Hepatocyte (in vitro differentiated cells): ENCODE results near the gene TNS2. TPM values are rescaled to one million over a fixed set of nuclear protein-coding genes. Genes with fewer than 3 reads are reported as not detected.

Experiments used
- DNase-seq: peaks from one replicate; pipeline ENCODE4 v3.0.0-alpha.2; 2016; ENCODE audit warnings: low spot score
- H2AFZ ChIP-seq: fragments of 200-600 bp; sonication (generic); 2 replicates; pipeline ENCODE4 v1.6.0; 2016; ENCODE audit warnings: antibody characterized with exemption, mild to moderate bottlenecking
- H3K27ac ChIP-seq: fragments of 200-600 bp; sonication (generic); 2 replicates; pipeline ENCODE4 v1.5.1; 2016; ENCODE audit warnings: mild to moderate bottlenecking
- H3K27me3 ChIP-seq: fragments of 200-600 bp; sonication (generic); 2 replicates; pipeline ENCODE4 v1.6.1; 2016
- H3K36me3 ChIP-seq: fragments of 200-600 bp; sonication (generic); replicated peaks from 2 replicates; pipeline ENCODE4 v1.5.1; 2016; ENCODE audit warnings: low read depth; ENCODE audit not compliant: insufficient read depth
- H3K4me1 ChIP-seq: fragments of 200-600 bp; sonication (generic); 2 replicates; pipeline ENCODE4 v1.5.1; 2016; ENCODE audit warnings: mild to moderate bottlenecking, moderate library complexity; ENCODE audit not compliant: insufficient read depth
- H3K4me2 ChIP-seq: fragments of 200-600 bp; sonication (generic); 2 replicates; pipeline ENCODE4 v1.6.0; 2016
- H3K4me3 ChIP-seq: fragments of 200-600 bp; sonication (generic); 2 replicates; pipeline ENCODE4 v1.5.1; 2016; ENCODE audit warnings: mild to moderate bottlenecking
- H3K79me2 ChIP-seq: fragments of 200-600 bp; sonication (generic); 2 replicates; pipeline ENCODE4 v1.6.0; 2017; ENCODE audit warnings: mild to moderate bottlenecking
- H3K9me2 ChIP-seq: fragments of 200-600 bp; sonication (generic); replicated peaks from 2 replicates; pipeline ENCODE4 v1.6.0; 2017; ENCODE audit warnings: mild to moderate bottlenecking; ENCODE audit not compliant: insufficient read depth
- H3K9me3 ChIP-seq: fragments of 200-600 bp; sonication (generic); 2 replicates; pipeline ENCODE4 v1.5.1; 2016; ENCODE audit warnings: low read depth, mild to moderate bottlenecking
- H4K20me1 ChIP-seq: fragments of 200-600 bp; sonication (generic); 2 replicates; pipeline ENCODE4 v1.6.0; 2016; ENCODE audit warnings: mild to moderate bottlenecking; ENCODE audit not compliant: insufficient read depth, poor library complexity, severe bottlenecking
- EZH2 ChIP-seq: fragments of 200-600 bp; sonication (generic); IDR thresholded peaks from 2 replicates; pipeline ENCODE4 v1.6.1; 2016; ENCODE audit warnings: antibody characterized with exemption, mild to moderate bottlenecking, borderline replicate concordance
- EZH2phosphoT487 ChIP-seq: fragments of 200-600 bp; sonication (generic); IDR thresholded peaks from one replicate; pipeline ENCODE4 v1.6.1; 2018; ENCODE audit warnings: antibody characterized with exemption, mild to moderate bottlenecking, low read depth, moderate library complexity; ENCODE audit not compliant: unreplicated experiment, severe bottlenecking
- WGBS: methylation state at CpG from one replicate; pipeline ENCODE4 v1.1.6; 2016; ENCODE audit warnings: low lambda C conversion rate; ENCODE audit errors: missing lambda C conversion rate; 5-methylcytosine and 5-hydroxymethylcytosine counted together
- polyA plus RNA-seq: library from polyadenylated mRNA; unstranded; fragments of >200 nt; fragmentation: Nextera tagmentation; extraction: Ambion mirVana; gene quantifications from 2 replicates; pipeline ENCODE4 v1.2.1, GENCODE V29; 2016
- total RNA-seq: library from RNA; depleted of rRNA; stranded (reverse); fragments of >200 nt; gene quantifications from 2 replicates; pipeline ENCODE4 v1.2.3, GENCODE V29; 2014
- TF ChIP-seq, protein P1 (sequence below): fragments of 200-600 bp; sonication (generic); IDR thresholded peaks from 2 replicates; pipeline ENCODE4 v1.5.1; 2016; ENCODE audit warnings: antibody characterized with exemption, mild to moderate bottlenecking; ENCODE audit not compliant: poor library complexity

The TNS2 gene
- total and polyA plus RNA-seq, 2 experiments from 2014 or later = 15.9 to 32.2 TPM

DNA sequence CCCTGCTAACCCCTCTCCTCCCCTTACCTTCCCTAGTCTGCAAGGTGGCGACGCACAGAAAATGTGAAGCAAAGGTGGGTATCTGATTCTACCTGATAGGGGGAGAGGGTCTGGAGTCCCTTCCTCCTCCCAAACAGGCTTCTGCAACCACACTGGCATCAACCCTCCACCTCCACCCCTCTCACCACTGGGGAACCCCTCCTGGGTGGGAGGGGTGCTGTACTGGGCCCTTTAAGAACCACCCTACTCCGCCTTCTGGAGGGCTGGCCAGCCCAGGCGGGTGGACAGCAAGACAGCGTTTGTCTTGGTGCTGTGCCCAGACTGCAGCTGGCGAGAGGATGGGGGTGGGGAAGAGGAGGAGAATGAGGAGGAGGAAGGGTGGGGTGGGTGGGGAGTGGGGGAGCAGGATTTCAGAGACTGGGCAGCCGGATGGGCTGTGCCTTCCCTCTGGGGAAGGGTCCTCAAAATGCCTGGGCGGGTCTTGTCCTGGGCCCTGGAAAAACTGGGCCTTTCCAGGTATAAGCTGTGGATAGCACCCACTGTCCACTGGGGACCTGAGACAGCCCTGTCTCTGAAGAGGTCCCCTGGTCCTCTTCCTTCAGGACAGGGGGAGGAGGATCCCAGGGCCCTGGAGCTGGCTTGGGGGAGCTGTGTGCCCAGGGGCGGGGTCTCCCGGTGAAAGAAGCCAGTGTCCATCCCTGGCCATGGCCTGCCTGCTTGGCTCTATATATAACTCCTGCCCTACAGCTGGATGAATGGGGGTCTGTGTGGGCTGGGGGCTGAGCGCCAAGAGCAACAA is 2.8 kb downstream of the TNS2 start:
- Histone ChIP-seq H3K4me3 (no peak overlapping the region), H3K4me2 (peak overlapping the region; percentile 83), H3K36me3 (no peaks in the 10 kb centered on the region), H3K79me2 (peaks cover 30% of the 10 kb centered on the region), H4K20me1 (no peaks in the 10 kb centered on the region), H2AFZ (no peak overlapping the region), H3K27me3 (no peaks in the 10 kb centered on the region), H3K9me2 (no peaks in the 10 kb centered on the region), H3K9me3 (no peaks in the 10 kb centered on the region), H3K4me1 (peaks cover 55% of the 10 kb centered on the region), H3K27ac (peak overlapping the region; percentile 99)
- peak; percentile 65 for DNase-seq
- WGBS = 69% methylated on average over 9 of the region's 11 CpGs
- no peak for TF ChIP-seq EZH2phosphoT487
- TF ChIP-seq, protein P1, sequence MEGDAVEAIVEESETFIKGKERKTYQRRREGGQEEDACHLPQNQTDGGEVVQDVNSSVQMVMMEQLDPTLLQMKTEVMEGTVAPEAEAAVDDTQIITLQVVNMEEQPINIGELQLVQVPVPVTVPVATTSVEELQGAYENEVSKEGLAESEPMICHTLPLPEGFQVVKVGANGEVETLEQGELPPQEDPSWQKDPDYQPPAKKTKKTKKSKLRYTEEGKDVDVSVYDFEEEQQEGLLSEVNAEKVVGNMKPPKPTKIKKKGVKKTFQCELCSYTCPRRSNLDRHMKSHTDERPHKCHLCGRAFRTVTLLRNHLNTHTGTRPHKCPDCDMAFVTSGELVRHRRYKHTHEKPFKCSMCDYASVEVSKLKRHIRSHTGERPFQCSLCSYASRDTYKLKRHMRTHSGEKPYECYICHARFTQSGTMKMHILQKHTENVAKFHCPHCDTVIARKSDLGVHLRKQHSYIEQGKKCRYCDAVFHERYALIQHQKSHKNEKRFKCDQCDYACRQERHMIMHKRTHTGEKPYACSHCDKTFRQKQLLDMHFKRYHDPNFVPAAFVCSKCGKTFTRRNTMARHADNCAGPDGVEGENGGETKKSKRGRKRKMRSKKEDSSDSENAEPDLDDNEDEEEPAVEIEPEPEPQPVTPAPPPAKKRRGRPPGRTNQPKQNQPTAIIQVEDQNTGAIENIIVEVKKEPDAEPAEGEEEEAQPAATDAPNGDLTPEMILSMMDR = no peak
- no peak for TF ChIP-seq EZH2

DNA sequence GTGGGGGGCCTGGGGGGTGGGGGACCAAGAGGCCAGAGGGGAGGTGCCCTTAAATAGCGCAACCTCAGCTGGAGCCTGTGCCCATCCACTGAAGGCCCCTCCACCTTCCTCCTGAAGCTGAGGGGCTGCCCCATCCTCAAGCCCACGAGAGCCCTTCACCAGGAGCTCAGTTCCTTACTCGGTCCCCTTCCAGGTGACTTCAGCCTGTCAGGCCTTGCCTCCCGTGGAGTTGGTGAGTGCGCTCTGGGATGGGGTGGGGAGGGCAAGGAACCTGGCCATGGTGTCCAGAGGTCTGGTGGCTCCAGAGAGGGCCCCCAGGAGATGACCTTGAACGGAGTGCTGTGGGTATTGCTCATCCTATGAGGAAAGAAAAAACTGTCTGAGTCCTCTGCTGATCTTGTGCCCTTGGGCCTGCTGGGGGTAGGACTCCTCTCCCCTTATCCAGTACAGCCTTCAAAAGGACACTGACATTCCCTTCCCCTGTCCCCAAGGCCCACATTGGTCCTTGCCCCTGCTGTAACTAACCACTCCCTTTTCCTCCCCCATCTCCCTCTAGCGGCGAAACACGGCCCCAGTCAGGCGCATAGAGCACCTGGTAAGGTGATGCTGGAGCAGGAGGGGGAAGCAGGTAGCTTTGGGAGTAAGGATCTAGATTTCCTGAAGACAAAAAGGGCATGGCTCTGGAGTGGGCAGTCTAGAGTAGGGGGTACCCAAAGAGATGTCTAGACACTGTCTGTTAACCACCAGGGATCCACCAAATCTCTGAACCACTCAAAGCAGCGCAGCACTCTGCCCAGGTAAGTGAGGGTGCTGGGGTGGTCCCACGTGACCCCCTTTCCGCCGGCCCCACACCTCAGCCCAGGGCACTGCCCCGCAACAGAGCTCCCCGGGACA is 3.6 kb downstream of the TNS2 start:
- 54% methylated on average over 11 of the region's 16 CpGs for WGBS
- no peak for TF ChIP-seq EZH2
- TF ChIP-seq, protein P1 = peak; percentile 62
- H3K9me2 ChIP-seq = no peaks in the 10 kb centered on the region
- H3K4me1 ChIP-seq = peaks cover 49% of the 10 kb centered on the region
- peak overlapping the region; percentile 35 for H3K4me3 ChIP-seq
- peak overlapping the region; percentile 99 for H3K27ac ChIP-seq
- H3K79me2 ChIP-seq = peaks cover 30% of the 10 kb centered on the region
- no peaks in the 10 kb centered on the region for H3K9me3 ChIP-seq
- H3K36me3 ChIP-seq = no peaks in the 10 kb centered on the region
- H3K27me3 ChIP-seq = no peaks in the 10 kb centered on the region
- H3K4me2 ChIP-seq = peak overlapping the region; percentile 83
- peak; percentile 86 for DNase-seq
- no peaks in the 10 kb centered on the region for H4K20me1 ChIP-seq
- H2AFZ ChIP-seq = no peak overlapping the region

DNA sequence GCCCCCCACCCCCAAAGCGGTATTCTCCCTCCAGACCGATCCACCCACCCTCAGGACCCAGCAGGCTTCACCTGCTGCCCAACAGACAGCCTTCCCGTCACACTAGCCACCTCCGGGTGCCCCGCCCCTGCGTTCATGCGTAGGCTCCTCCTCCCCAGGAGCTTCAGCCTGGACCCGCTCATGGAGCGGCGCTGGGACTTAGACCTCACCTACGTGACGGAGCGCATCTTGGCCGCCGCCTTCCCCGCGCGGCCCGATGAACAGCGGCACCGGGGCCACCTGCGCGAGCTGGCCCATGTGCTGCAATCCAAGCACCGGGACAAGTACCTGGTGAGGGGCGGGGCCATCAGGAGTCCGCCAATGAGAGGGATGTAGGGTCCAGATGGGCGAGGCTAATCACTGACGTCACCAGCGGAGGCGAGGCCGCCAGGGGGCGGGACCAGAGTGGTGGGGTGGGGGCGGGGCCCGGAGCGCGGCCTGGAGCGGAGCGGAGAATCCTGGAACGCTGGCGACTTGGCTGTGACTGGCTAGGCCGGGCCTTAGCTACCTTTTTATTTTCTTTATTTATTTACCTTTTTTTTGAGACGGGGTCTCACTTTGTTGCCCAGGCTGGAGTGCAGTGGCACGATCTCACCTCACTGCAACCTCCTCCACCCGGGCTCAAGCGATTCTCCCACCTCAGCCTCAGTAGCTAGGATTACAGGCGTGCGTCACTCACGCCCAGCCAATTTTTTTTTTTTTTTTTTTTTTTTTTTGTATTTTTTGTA is 4.4 kb downstream of the TNS2 start:
- Histone ChIP-seq H3K4me2 (peak overlapping the region; percentile 83), H3K4me3 (peak overlapping the region; percentile 35), H3K9me2 (no peaks in the 10 kb centered on the region), H4K20me1 (no peaks in the 10 kb centered on the region), H3K27me3 (no peaks in the 10 kb centered on the region), H3K36me3 (no peaks in the 10 kb centered on the region), H3K79me2 (peaks cover 29% of the 10 kb centered on the region), H3K4me1 (peaks cover 41% of the 10 kb centered on the region), H2AFZ (peak overlapping the region; percentile 17), H3K9me3 (no peaks in the 10 kb centered on the region), H3K27ac (peak overlapping the region; percentile 99)
- peak; percentile 98 for DNase-seq
- 11% methylated on average over 34 of the region's 48 CpGs for WGBS
- TF ChIP-seq EZH2phosphoT487 = no peak
